Endothelial cell of umbilical vein (primary cell): Measurements from ENCODE around the gene GMPR2. TPM values are rescaled to one million over a fixed set of nuclear protein-coding genes. Genes with fewer than 3 reads are reported as not detected.

Source experiments
- BruUV-seq: library from RNA; stranded (reverse); fragments of 400-500 nt; replicated peaks from 2 replicates; lab custom pipeline; 2021; lab: Mats Ljungman, UMichigan
- CTCF ChIA-PET: fragments of 300-600, 350-600 bp; sonication (Branson Sonifier 250); formaldehyde crosslinking; loops from one replicate; lab custom pipeline; 2021; ENCODE audit warnings: antibody characterized with exemption, inconsistent platforms; lab: Charles Lee
- POLR2A ChIA-PET: fragments of 300-600, 350-600 bp; sonication (Branson Sonifier 250); formaldehyde crosslinking; loops from one replicate; lab custom pipeline; 2021; ENCODE audit warnings: antibody characterized with exemption, inconsistent platforms; lab: Charles Lee
- DNase-seq: peaks from one replicate; pipeline ENCODE4 v3.0.0-alpha.2; 2011; ENCODE audit warnings: low read depth, low spot score
- FAIRE-seq: peaks from 2 replicates; lab custom pipeline; 2011; peaks lifted over from hg19 to GRCh38; lab: Jason Lieb, UNC
- H2AFZ ChIP-seq: 2 replicates; pipeline ENCODE4 v1.6.0; 2012; ENCODE audit warnings: low read depth, low read length, control low read depth, inconsistent platforms
- H3K27ac ChIP-seq: 2 replicates; pipeline ENCODE4 v1.5.1; 2011; ENCODE audit warnings: low read depth, mild to moderate bottlenecking, control low read depth, low read length, moderate library complexity; ENCODE audit not compliant: insufficient read depth
- H3K27me3 ChIP-seq, 2 experiments: 2 replicates each; pipeline versions ENCODE4 v1.6.0 to v1.6.1; 2011; ENCODE audit warnings: low read length in 2 of 2, mixed read lengths in 1 of 2; ENCODE audit not compliant: control insufficient read depth in 2 of 2, insufficient read depth in 2 of 2
- H3K36me3 ChIP-seq, 2 experiments: 2 replicates in 1 of 2; 3 replicates in 1 of 2; pipeline ENCODE4 v1.5.1; 2011; ENCODE audit warnings: low read length in 2 of 2, mild to moderate bottlenecking in 1 of 2, moderate library complexity in 1 of 2; ENCODE audit not compliant: control insufficient read depth in 2 of 2, insufficient read depth in 2 of 2; ENCODE audit errors: extremely low read depth in 1 of 2
- H3K4me1 ChIP-seq: 3 replicates; pipeline ENCODE4 v1.5.1; 2011; ENCODE audit warnings: mild to moderate bottlenecking, low read length; ENCODE audit not compliant: control insufficient read depth, insufficient read depth; ENCODE audit errors: extremely low read depth
- H3K4me2 ChIP-seq: 2 replicates; pipeline ENCODE4 v1.6.1; 2011; ENCODE audit warnings: low read length, control low read depth, mixed read lengths; ENCODE audit not compliant: insufficient read depth
- H3K4me3 ChIP-seq, 3 experiments: fragments of 200-600 bp in 1 of 3; sonication (generic), shearing (Covaris generic) in 1 of 3; replicated peaks in 1 of 3; 2 replicates each; pipeline ENCODE4 v1.5.1; 2011 to 2016; ENCODE audit warnings: control low read depth in 3 of 3, low read length in 3 of 3, mild to moderate bottlenecking in 2 of 3, inconsistent platforms in 1 of 3, low read depth in 1 of 3, moderate library complexity in 1 of 3; ENCODE audit not compliant: insufficient read depth in 1 of 3
- H3K79me2 ChIP-seq: 2 replicates; pipeline ENCODE4 v1.6.0; 2012; ENCODE audit warnings: low read length, inconsistent platforms; ENCODE audit not compliant: control insufficient read depth, insufficient read depth
- H3K9ac ChIP-seq: replicated peaks from 2 replicates; pipeline ENCODE3; 2011; ENCODE audit warnings: low read length, control low read depth; ENCODE audit not compliant: insufficient read depth; ENCODE audit errors: extremely low read depth
- H3K9me1 ChIP-seq: replicated peaks from 3 replicates; pipeline ENCODE4 v1.6.0; 2011; ENCODE audit warnings: mild to moderate bottlenecking, low read length; ENCODE audit not compliant: control insufficient read depth, insufficient read depth; ENCODE audit errors: extremely low read depth
- H3K9me3 ChIP-seq: replicated peaks from 2 replicates; pipeline ENCODE4 v1.5.1; 2012; ENCODE audit warnings: low read length, inconsistent platforms; ENCODE audit not compliant: control insufficient read depth, insufficient read depth
- H4K20me1 ChIP-seq: replicated peaks from 2 replicates; pipeline ENCODE3; 2011; ENCODE audit warnings: mild to moderate bottlenecking, low read length; ENCODE audit not compliant: control insufficient read depth, insufficient read depth; ENCODE audit errors: extremely low read depth
- EZH2 ChIP-seq: IDR thresholded peaks from 2 replicates; pipeline ENCODE4 v1.6.1; 2012; ENCODE audit warnings: borderline replicate concordance, low read depth, mild to moderate bottlenecking, moderate library complexity, low read length, inconsistent platforms; ENCODE audit not compliant: severe bottlenecking
- FOS ChIP-seq: IDR thresholded peaks from 2 replicates; pipeline ENCODE4 v1.6.1; 2011; ENCODE audit warnings: mild to moderate bottlenecking, low read length, moderate library complexity, borderline replicate concordance; ENCODE audit not compliant: insufficient read depth
- GATA2 ChIP-seq: IDR thresholded peaks from 2 replicates; pipeline ENCODE4 v1.7.0; 2011; ENCODE audit warnings: low read depth, mild to moderate bottlenecking, moderate library complexity, mixed read lengths, low read length; ENCODE audit not compliant: insufficient read length, insufficient read depth
- JUN ChIP-seq: IDR thresholded peaks from 2 replicates; pipeline ENCODE4 v1.6.1; 2011; ENCODE audit warnings: borderline replicate concordance, low read depth; ENCODE audit not compliant: insufficient read length, insufficient read depth
- MYC ChIP-seq: IDR thresholded peaks from one replicate; pipeline ENCODE4 v1.6.1; 2011; ENCODE audit warnings: mild to moderate bottlenecking, low read depth, low read length
- POLR2A ChIP-seq: IDR thresholded peaks from 2 replicates; pipeline ENCODE4 v1.6.1; 2012; ENCODE audit warnings: low read depth, mild to moderate bottlenecking, control low read depth, low read length
- POLR2AphosphoS5 ChIP-seq: IDR thresholded peaks from 2 replicates; pipeline ENCODE4 v1.6.1; 2012; ENCODE audit warnings: low read depth, mild to moderate bottlenecking, control low read depth, low read length, moderate library complexity; ENCODE audit not compliant: insufficient read depth
- dilution Hi-C: fragments of 300-500 bp; cut with MboI; formaldehyde crosslinking; loops from one replicate; pipeline ENCODE4 v1.15.0; 2019; ENCODE audit warnings: low sequenced_read_pairs; ENCODE audit not compliant: extremely low pct_ligation_motif_present
- intact Hi-C: fragments of 100-400 bp; cut with micrococcal nuclease; formaldehyde crosslinking; loops from one replicate; pipeline ENCODE4 v1.10.0; 2022
- polyA plus RNA-seq, 4 experiments: library from polyadenylated mRNA; depleted of rRNA in 3 of 4; stranded (reverse) in 3 of 4; unstranded in 1 of 4; fragments of >200 nt; gene quantifications; 2 replicates each; pipeline versions ENCODE4 v1.2.1 to v1.2.3, GENCODE V29; 2011 to 2012; ENCODE audit warnings: missing spikeins in 1 of 4
- total RNA-seq: library from RNA; stranded (reverse); gene quantifications from 2 replicates; pipeline ENCODE4 v1.2.3, GENCODE V29; 2021
- TF ChIP-seq, protein P1 (sequence below): IDR thresholded peaks from 2 replicates; pipeline ENCODE4 v1.6.1; 2011; ENCODE audit not compliant: insufficient read depth, insufficient read length
- TF ChIP-seq, protein P2 (sequence below), 2 donors: IDR thresholded peaks; 1 replicate in 1 of 2; 2 replicates in 1 of 2; pipeline ENCODE4 v1.5.1; 2011; ENCODE audit warnings: low read length in 2 of 2, mild to moderate bottlenecking in 2 of 2, moderate library complexity in 2 of 2, control low read depth in 1 of 2, inconsistent platforms in 1 of 2, low read depth in 1 of 2; ENCODE audit not compliant: insufficient read depth in 1 of 2; ENCODE audit errors: extremely low read depth in 1 of 2

Gene GMPR2
- total and polyA plus RNA-seq, 2 donors (not counting 3 experiments of a cell fraction or from before 2014, with no cell fraction given) = 58.1 to 61.8 TPM

DNA sequence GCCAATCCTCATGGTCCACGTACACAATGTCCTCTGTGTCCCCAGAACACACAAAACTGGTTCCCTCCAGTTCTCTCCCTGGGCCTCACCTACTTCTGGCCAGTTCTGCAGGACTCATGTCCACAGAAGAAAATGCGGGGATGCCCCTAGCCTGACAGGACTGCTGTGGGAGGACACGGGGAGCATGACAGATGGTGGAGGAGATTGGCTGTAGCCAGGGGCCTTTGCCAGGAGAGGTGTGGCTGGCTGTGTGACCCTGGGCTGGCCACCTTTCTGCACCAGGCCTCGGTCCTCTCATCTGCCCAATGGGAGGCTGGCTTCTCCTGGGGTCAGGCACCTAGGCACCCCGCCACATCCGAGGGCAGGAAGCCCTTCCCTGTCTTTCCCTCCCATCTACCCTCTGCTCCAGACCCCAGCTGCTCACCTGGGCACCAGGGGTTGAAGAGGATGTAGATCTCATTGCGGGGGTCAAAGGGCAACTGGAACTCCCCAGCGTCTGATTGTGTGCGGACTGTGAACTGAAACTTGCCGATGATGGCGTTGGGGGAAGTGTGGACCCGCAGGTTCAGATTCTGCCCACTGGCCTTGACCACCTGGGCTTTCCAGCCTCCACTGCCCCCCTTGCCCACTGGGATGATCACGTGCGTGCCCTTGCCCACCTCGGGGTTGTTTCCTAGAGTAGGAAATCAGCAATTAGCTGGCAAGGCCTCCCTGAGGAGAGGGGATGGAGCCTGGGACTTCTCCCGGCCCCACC, 27.5 kb downstream of the GMPR2 start:
- FAIRE-seq (no peak), DNase-seq (no peak)
- Histone ChIP-seq H3K4me1 (no peaks in the 10 kb centered on the region), H3K9me1 (no peaks in the 10 kb centered on the region), H3K9me3 (no peaks in the 10 kb centered on the region), H3K27ac (no peak overlapping the region), H3K36me3 (no peaks in the 10 kb centered on the region), H2AFZ (no peak overlapping the region), H3K4me3 (no peak overlapping the region), H3K9ac (no peak overlapping the region), H4K20me1 (no peaks in the 10 kb centered on the region), H3K27me3 (no peaks in the 10 kb centered on the region), H3K4me2 (no peak overlapping the region), H3K79me2 (no peaks in the 10 kb centered on the region)
- no TSS peak for BruUV-seq
- dilution Hi-C loops = no loop called here
- intact Hi-C loops = no loop called here
- ChIA-PET CTCF (no interaction called here), POLR2A (interaction anchor here (0.6 kb wide), 1 partner anchor 40 kb away, joined by 3 read pairs; no protein-coding TSS in a partner anchor)
- TF ChIP-seq, protein P1, sequence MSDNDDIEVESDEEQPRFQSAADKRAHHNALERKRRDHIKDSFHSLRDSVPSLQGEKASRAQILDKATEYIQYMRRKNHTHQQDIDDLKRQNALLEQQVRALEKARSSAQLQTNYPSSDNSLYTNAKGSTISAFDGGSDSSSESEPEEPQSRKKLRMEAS = no peak
- TF ChIP-seq JUN (no peak), EZH2 (no peak), GATA2 (no peak), FOS (no peak), MYC (no peak), POLR2AphosphoS5 (no peak), POLR2A (no peak)
- TF ChIP-seq, protein P2, sequence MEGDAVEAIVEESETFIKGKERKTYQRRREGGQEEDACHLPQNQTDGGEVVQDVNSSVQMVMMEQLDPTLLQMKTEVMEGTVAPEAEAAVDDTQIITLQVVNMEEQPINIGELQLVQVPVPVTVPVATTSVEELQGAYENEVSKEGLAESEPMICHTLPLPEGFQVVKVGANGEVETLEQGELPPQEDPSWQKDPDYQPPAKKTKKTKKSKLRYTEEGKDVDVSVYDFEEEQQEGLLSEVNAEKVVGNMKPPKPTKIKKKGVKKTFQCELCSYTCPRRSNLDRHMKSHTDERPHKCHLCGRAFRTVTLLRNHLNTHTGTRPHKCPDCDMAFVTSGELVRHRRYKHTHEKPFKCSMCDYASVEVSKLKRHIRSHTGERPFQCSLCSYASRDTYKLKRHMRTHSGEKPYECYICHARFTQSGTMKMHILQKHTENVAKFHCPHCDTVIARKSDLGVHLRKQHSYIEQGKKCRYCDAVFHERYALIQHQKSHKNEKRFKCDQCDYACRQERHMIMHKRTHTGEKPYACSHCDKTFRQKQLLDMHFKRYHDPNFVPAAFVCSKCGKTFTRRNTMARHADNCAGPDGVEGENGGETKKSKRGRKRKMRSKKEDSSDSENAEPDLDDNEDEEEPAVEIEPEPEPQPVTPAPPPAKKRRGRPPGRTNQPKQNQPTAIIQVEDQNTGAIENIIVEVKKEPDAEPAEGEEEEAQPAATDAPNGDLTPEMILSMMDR (IDR thresholded peaks at IDR 0.05; ENCODE audit: extremely low read depth in 1 of 2, insufficient read depth in 1 of 2, low read depth in 1 of 2, low read length in 2 of 2) = no peak
